ENCODE measurements around the gene CTDSPL. TPM values are rescaled to one million over a fixed set of nuclear protein-coding genes. Genes with fewer than 3 reads are reported as not detected.
A peak's percentile ranks its signal among the peaks of the same experiment; 100 is the strongest.

CTDSPL gene
- total RNA-seq, 4 donors from 2014 or later, result 39.8 to 105 (median 56.2) TPM

DNA sequence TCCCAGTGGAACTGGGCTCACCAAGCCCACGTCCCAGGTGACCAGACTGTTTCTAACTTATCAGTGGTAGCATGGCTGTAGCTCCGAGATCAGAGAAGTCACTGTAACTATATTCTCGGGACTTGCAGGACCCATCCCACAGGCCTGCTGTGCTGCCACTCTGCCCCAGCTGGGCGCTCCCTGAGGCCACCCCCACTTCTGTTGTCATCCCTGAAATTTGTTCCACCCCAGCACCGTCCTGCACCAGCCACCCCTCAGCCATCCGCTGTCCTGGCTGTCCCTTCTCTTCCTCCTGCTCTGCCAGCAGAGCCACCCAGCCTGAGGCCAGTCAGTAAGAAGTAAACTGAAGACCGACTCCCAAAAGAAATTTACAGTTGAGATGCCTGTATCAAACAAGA lies 95.9 kb downstream of the CTDSPL start:
- Histone ChIP-seq H3K27me3 (no peaks in the 10 kb centered on the region), H3K9me3 (no peaks in the 10 kb centered on the region), H3K4me1 (peaks cover 29 to 62% (median 37%) of the 10 kb centered on the region in 4 donors), H3K36me3 (no peaks in the 10 kb centered on the region), H3K4me3 (no peak overlapping the region), H3K27ac (peak overlapping the region; percentile 55 to 76 (median 68))
- TF ChIP-seq POLR2AphosphoS5 (IDR thresholded peaks at IDR 0.05), result no peak
- TF ChIP-seq EP300 (IDR thresholded peaks at IDR 0.05; ENCODE audit: low read depth), result no peak
- TF ChIP-seq, protein P1, sequence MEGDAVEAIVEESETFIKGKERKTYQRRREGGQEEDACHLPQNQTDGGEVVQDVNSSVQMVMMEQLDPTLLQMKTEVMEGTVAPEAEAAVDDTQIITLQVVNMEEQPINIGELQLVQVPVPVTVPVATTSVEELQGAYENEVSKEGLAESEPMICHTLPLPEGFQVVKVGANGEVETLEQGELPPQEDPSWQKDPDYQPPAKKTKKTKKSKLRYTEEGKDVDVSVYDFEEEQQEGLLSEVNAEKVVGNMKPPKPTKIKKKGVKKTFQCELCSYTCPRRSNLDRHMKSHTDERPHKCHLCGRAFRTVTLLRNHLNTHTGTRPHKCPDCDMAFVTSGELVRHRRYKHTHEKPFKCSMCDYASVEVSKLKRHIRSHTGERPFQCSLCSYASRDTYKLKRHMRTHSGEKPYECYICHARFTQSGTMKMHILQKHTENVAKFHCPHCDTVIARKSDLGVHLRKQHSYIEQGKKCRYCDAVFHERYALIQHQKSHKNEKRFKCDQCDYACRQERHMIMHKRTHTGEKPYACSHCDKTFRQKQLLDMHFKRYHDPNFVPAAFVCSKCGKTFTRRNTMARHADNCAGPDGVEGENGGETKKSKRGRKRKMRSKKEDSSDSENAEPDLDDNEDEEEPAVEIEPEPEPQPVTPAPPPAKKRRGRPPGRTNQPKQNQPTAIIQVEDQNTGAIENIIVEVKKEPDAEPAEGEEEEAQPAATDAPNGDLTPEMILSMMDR (IDR thresholded peaks at IDR 0.05), result no peak
- no peak for TF ChIP-seq POLR2A (IDR thresholded peaks at IDR 0.05)
- DNase-seq, result no peak
- in situ Hi-C loops (cut with MboI; ENCODE audit: low pct_ligation_motif_present in 1 of 4, low pct_unique_long_range_greater_than_20kb in 1 of 4, low sequenced_read_pairs in 3 of 4) (no loop called here), intact Hi-C loops (cut with DNase I; ENCODE audit: low total_unique reads) (no loop called here)
- WGBS, 2 donors (ENCODE audit: low coverage in 1 of 2), result 60 to 74% methylated on average over 4 to 7 of the region's 7 CpGs

- WGBS, 2 donors (ENCODE audit: low coverage in 1 of 2), result 13 to 34% methylated on average over 3 to 6 of the region's 6 CpGs
- H3K4me3 ChIP-seq, result no peak overlapping the region
- H3K27ac ChIP-seq, result peak overlapping the region; percentile 78 to 83 (median 79)
- in situ Hi-C loops (cut with MboI; ENCODE audit: low pct_ligation_motif_present in 1 of 4, low pct_unique_long_range_greater_than_20kb in 1 of 4, low sequenced_read_pairs in 3 of 4), result loop anchor here in 3 of 4 donors (5.0 to 10.0 kb wide), 2 partner anchors 105 to 107 kb away; no protein-coding TSS in a partner anchor
- H3K4me1 ChIP-seq, result peaks cover 20 to 63% (median 46%) of the 10 kb centered on the region in 4 donors
- no peak for DNase-seq
- no peaks in the 10 kb centered on the region for H3K36me3 ChIP-seq
- no peaks in the 10 kb centered on the region for H3K9me3 ChIP-seq
- intact Hi-C loops (cut with DNase I; ENCODE audit: low total_unique reads), result no loop called here
- TF ChIP-seq POLR2A (IDR thresholded peaks at IDR 0.05), result peak; percentile 38
- peak in 2 of 3 donors; percentile 47 to 65 for TF ChIP-seq POLR2AphosphoS5 (IDR thresholded peaks at IDR 0.05)
- TF ChIP-seq EP300 (IDR thresholded peaks at IDR 0.05; ENCODE audit: low read depth), result no peak
- H3K27me3 ChIP-seq, result no peaks in the 10 kb centered on the region
These were observed 100.1 kb downstream of the CTDSPL start for GRCh38 chr3:37961622-37962431.

- WGBS, 2 donors (ENCODE audit: low coverage in 1 of 2), result 33 to 42% methylated on average over 3 to 5 of the region's 5 CpGs
- in situ Hi-C loops (cut with MboI; ENCODE audit: low pct_ligation_motif_present in 1 of 4, low pct_unique_long_range_greater_than_20kb in 1 of 4, low sequenced_read_pairs in 3 of 4), result loop anchor here in 3 of 4 donors (5.0 to 10.0 kb wide), 2 partner anchors 106 to 108 kb away; no protein-coding TSS in a partner anchor
These were observed 101.3 kb downstream of the CTDSPL start for GRCh38 chr3:37963016-37963415.

GRCh38 chr3:37963635-37964034 lies 102.0 kb downstream of the CTDSPL start:
- intact Hi-C loops (cut with DNase I; ENCODE audit: low total_unique reads), result no loop called here
- in situ Hi-C loops (cut with MboI; ENCODE audit: low pct_ligation_motif_present in 1 of 4, low pct_unique_long_range_greater_than_20kb in 1 of 4, low sequenced_read_pairs in 3 of 4), result loop anchor here in 3 of 4 donors (5.0 to 10.0 kb wide), 2 partner anchors 106 to 109 kb away; no protein-coding TSS in a partner anchor

More at GRCh38 chr3:37963016-37963415, 101.3 kb downstream of the CTDSPL start:
- TF ChIP-seq, protein P1 (IDR thresholded peaks at IDR 0.05), result no peak
- TF ChIP-seq POLR2AphosphoS5 (IDR thresholded peaks at IDR 0.05) (no peak), POLR2A (IDR thresholded peaks at IDR 0.05) (no peak), EP300 (IDR thresholded peaks at IDR 0.05; ENCODE audit: low read depth) (no peak)
- intact Hi-C loops (cut with DNase I; ENCODE audit: low total_unique reads), result no loop called here
- H3K27me3 ChIP-seq, result no peaks in the 10 kb centered on the region
- DNase-seq, result no peak
- no peaks in the 10 kb centered on the region for H3K9me3 ChIP-seq
- H3K27ac ChIP-seq, result peak overlapping the region; percentile 78 to 83 (median 79)
- H3K4me3 ChIP-seq, result no peak overlapping the region
- no peaks in the 10 kb centered on the region for H3K36me3 ChIP-seq
- H3K4me1 ChIP-seq, result peaks cover 13 to 59% (median 41%) of the 10 kb centered on the region in 4 donors

More at GRCh38 chr3:37963635-37964034, 102.0 kb downstream of the CTDSPL start:
- H3K9me3 ChIP-seq, result no peaks in the 10 kb centered on the region
- H3K36me3 ChIP-seq, result no peaks in the 10 kb centered on the region
- no peaks in the 10 kb centered on the region for H3K27me3 ChIP-seq
- H3K27ac ChIP-seq, result peak overlapping the region; percentile 78 to 83 (median 79)
- H3K4me3 ChIP-seq, result no peak overlapping the region
- TF ChIP-seq POLR2AphosphoS5 (IDR thresholded peaks at IDR 0.05), result no peak
- TF ChIP-seq EP300 (IDR thresholded peaks at IDR 0.05; ENCODE audit: low read depth), result no peak
- TF ChIP-seq, protein P1 (IDR thresholded peaks at IDR 0.05), result no peak
- no peak for TF ChIP-seq POLR2A (IDR thresholded peaks at IDR 0.05)
- H3K4me1 ChIP-seq, result peaks cover 13 to 59% (median 41%) of the 10 kb centered on the region in 4 donors
- DNase-seq, result no peak
- 32 to 44% methylated on average over 3 of the region's 3 CpGs for WGBS, 2 donors (ENCODE audit: low coverage in 1 of 2)
